HuH-7.5 (cell line): ENCODE measurements around the gene ZCCHC10.
"Not testable (repeated sequence)": the region's sequence is repeated elsewhere in the genome, so short reads cannot be mapped to it uniquely, and the experiment has no call there.

Experiments
- DNase-seq: peaks from one replicate; pipeline ENCODE4 v3.0.0; 2011; ENCODE audit warnings: low spot score

The ZCCHC10 gene

DNA sequence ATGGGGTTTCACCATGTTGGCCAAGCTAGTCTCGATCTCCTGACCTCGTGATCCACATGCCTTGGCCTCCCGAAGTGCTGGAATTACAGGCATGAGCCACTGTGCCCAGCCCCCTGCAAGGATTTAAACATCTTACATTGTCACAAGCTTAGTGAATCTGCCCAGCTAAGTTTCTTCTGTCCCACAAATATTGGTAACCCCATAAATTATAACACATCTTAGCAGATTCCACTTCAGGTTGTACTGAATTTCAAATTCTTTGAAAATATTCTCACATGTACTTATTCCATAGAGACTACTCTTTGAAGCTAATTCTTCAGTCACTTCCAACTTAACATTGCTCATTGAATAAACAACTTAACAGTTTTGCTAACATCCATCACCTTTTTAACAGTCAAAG is 49.5 kb downstream of the ZCCHC10 start:
- DNase-seq: no peak

DNA sequence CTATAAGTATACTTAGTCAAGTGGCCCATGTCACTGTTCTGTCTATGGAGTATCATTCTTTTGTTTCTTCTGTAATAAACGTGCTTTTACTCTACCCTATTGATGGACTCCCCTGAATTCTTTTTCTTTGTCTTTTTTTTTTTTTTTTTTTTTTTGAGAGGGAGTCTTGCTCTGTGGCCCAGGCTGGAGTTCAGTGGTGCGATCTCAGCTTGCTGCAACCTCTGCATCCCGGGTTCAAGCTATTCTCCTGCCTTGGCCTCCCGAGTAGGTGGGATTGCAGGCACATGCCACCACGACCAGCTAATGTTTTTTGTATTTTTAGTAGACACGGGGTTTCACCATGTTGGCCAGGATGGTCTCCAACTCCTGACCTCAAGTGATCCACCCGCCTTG is 53.9 kb downstream of the ZCCHC10 start:
- not testable (repeated sequence) for DNase-seq

DNA sequence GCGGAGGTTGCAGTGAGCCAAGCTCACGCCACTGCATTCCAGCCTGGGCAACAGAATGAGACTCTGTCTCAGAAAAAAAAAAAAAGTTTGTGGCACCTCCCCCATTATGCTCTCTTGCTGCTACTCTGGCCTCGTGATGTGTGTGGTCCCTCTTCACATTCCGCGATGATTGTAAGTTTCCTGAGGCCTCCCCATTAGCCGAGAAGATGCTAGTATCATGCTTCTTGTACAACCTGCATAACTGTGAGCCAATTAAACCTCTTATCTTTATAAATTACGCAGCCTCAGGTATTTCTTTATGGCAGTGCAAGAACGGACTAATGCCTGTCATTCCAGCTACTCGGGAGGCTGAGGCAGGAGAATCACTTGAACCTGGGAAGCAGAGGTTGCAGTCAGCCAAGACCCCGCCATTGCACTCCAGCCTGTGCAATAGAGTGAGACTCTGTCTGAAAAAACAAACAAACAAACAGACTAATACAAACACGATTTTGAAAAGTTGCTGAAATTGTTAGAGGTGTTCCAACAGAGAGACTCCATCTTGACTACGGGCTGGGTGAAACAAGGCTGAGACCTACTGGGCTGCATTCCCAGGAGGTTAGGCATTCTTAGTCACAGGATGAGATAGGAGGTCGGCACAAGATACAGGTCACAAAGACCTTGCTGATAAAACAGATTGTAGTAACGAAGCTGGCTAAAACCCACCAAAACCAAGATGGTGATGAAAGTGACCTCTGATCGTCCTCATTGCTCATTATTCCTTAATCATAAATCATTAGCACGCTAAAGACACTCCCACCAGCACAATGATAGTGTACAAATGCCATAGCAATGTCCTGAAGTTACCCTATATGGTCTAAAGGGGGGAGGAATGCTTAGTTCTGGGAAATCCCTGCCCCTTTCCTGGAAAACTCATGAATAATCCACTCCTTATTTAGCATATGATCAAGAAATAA is 54.6 kb downstream of the ZCCHC10 start:
- no peak for DNase-seq

DNA sequence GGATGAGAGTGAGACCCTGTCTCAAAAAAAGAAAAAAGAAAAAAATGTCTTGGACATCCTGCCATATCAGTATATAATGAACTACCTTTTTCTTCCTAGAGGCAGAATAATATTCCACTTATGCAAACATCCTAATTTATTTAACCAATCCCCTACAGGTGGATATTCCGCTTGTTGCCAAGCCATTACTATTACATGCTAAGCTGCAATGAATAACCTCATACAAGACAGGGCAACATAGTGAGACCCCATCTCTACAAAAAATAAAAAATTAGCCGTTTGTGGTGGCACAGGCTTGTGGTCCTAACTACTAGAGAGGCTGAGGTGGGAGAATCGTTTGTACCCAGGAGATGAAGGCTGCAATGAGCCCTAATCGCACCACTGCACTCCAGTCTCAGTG is 61.2 kb downstream of the ZCCHC10 start:
- DNase-seq: no peak

DNA sequence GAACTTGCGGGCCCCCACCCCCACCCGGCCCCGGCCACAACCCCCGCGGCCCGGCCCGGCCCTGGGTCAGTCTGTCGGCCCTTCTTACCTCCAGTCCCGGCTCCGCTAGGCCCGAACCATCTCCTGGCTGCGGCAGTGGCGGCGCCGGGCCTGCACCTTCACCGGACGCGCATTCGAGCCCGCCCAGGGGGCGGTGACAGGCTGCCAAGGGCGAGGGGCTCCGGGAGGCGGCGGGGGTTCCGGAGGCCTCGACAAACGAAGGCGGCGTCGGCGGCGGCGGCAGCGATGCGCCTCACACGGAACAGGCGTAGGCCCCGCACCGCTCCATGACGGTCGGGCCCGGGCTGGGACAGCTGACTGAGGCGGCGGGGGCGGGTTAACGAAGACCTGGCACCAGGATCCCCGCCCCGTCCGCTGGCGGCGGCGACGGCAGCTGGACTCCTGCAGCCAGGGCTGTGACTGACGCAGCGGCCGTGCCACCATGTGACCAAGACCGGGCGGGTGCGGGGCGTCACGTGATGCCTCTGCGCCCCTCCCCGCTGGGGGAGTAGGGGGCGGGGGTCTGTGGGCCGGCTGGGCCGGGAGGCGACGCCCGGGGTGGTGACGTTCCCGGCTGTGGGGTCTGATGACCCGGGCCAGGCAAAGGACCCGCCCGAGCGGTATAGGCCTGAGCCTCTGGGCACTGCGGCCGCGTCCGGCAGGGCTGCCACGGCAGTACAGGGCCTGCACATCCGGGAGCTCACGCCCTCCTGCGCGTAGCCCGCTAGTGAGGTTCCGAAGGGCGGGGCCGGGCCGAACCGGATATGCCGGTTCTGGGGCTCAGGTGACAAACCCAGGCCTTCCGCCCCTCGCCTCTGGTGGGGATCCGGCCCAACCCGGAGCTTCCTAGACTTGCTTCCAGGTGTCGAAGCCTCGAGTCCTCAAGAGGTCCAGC is 62.9 kb downstream of the ZCCHC10 start, which contains the start of gene AFF4:
Gene AFF4 (minus strand): TSS at position 464 of the 934 bp plus-strand sequence. CDS start 26,445 bp downstream, outside the sequence.
- peak; percentile 89 for DNase-seq

DNA sequence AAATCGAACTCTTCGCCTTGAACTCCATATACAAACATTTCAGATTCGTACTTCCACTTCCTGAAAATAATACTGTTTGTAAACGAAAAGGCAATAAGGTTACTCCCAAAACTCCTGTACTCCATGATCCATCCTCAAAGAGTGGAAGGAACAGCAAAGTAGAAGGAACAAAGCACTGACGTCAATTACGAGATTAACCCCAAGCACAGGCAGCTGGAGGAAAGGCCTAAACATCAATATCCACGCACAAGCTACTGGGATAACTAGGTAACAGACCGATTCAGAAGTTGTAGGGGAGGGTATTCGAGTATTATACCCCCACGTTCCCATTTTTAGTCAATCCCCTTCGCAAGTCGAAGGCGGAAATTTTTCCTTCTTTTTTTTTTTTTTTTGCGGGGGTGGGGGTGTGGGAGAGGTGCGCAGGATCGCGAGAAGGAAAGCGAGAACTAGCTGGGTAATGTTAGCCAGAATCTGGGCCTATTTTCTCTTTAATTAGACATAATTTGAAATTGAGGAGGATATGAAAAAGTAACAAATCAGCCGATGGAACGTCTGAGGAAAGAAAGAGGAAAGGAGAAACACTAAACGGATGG is 63.8 kb downstream of the ZCCHC10 start:
- DNase-seq: no peak

DNA sequence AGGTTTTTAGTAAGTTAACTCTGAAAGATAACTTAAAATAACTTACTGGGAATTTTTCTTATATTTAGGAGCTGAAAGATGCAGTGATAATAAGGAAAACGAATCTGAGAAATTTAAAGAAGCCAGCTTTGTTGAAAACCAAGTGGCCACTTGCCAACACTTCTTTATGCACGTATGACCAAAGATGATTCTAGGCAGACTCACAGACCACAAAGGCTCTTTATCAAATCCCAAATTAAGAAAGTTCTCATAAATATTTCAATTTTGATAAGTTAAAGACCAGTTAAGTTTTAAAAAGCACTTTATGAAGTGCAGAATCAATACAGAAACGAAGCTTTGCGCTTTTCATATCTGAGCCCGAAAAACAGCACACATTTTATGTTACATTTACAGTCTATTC is 64.5 kb downstream of the ZCCHC10 start:
- no peak for DNase-seq

DNA sequence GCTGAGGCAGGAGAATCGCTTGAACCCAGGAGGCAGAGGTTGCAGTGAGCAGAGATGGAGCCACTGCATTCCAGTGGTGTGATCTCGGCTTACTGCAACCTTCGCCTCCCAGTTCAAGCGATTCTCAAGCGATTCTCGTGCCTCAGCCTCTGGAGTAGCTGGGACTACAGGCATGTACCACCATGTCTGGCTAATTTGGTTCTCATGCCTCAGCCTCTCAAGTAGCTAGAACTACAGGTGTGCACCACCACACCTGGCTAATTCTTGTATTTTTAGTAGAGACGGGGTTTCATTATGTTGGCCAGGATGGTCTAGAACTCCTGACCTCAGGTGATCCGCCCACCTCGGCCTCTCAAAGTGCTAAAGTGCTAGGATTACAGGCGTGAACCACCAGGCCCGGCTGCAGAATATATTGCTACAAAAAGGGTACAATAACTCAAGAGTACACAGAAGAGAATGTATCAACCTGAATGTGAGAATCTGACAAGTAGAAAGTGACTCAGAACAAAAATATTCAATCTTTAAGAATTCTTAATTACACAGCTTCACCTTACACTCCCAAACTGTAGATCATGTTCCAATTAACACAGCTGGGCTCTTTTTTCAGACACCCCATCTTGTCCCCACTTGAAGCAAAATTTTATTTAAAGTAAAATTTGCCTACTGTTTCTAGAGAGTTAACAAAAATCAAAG is 65.1 kb downstream of the ZCCHC10 start:
- not testable (repeated sequence) for DNase-seq

DNA sequence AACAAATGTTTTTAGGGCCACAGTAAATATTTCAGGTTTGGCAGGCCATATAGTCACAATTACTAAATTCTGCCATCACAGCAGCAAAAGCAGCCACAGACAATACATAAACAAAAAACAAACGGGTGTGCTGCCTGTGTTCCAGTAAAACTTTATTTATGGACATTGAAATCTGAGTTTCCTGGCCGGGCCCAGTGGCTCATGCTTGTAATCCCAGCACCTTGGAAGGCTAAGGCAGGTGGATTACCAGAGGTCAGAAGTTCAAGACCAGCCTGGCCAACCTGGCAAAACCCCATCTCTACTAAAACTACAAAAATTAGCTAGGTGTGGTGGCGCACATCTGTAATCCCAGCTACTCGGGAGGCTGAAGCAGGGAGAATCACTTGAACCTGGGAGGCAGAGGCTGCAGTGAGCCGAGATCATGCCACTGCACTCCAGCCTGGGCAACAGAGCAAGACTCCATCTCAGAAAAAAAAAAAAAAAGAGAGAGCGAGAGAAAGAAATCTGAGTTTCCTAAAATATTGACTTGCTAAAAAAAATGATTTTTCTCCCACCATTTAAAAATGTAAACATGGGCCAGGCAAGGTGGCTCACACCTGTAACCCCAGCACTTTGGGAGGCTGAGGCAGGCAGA is 70.1 kb downstream of the ZCCHC10 start:
- not testable (repeated sequence) for DNase-seq

DNA sequence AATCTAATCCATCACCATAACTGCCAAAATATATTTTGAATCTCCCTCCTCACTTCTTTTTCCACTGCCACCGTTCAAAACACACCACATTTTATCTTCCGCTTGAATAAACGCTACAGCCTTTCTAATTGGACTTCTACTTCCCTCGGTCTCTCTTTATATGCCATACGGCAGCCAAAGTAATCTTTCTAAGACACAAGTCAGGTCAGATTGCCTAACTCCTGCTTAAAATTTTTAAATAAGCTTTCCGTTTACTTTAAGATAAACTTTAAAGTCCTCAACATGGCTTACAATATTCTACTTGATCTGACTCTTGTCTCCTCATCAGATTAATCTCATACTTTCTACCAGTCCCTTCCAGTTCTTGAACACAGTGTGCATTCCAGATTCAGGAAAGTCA is 72.6 kb downstream of the ZCCHC10 start:
- DNase-seq: no peak

DNA sequence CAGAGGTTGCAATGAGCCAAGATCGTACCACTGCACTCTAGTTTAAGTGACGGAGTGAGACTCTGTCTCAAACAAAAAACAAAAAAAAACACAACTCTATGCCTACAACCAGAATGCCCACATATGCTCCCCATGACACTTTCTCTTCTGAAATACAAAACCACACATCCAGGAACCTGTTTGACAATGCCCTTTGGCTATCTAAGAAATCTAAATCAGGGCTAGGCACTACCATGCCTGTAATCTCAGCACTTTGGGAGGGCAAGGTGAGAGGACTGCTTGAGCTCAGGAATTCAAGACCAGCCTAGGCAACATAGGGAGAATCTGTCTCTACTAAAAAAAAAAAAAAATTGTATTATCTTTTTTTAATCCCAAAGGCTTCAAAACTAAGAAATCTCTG is 73.5 kb downstream of the ZCCHC10 start:
- no peak for DNase-seq

DNA sequence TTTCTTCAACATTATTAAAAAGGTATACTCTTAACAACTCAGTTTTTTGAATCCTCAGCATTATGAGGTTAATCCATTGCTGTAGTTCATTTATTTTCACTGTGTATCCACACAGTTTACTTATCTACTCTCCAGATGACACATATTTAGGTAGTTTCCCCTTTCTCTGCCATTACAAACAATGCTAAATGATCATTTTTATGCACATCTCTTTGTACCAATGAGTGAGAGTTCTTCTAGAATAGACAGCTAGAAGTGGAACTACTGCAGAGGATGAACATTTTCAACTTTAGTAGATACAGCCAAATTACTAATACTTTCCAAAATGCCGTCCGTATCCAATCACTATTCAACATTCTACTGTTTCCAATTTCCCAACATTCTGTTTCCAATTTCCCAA is 74.5 kb downstream of the ZCCHC10 start:
- no peak for DNase-seq

DNA sequence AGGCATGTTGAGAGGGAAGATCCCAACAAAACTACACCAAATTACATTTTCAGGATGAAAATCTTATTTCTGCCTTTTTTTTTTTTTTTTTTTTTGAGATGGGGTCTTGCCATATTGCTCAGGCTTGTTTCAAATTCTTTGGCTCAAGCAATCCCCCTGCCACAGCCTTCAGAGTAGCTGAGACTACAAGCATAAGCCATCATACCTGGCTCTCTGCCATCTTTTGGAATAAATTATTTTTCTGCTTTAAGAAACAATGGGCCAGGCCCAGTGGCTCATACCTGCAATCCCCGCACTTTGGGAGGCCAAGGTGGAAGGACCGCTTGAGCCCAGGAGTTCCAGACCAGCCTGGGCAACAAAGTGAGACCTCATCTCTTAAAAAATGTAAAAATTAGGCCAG is 77.2 kb downstream of the ZCCHC10 start:
- DNase-seq: no peak

DNA sequence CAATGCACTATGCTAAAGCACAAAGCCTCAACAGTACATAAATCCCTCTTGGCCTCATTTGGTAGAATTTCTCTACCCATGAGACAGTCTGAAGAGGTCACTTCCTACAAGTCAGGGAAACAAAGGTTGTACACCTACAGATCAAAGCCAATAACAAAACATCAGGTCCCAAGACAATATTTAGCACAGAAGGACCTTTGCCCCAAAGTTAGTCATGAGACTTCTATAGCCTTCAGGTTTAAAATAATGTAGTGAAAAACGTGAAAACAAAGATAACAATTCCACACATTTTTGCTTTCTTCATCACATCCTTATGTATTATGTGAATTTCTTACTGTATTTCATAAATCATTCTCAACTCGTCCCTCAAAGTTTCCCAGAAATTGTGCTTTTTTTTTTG is 78.7 kb downstream of the ZCCHC10 start:
- DNase-seq: no peak
